OCI-LY3 (cell line): ENCODE measurements around the gene KIAA1210.
A peak's percentile ranks its signal among the peaks of the same experiment; 100 is the strongest.

ENCODE experiments used
- CTCF ChIP-seq: fragments of 200-600, 300-600 bp; sonication (generic); IDR thresholded peaks from 2 replicates; pipeline ENCODE4 v1.5.1; 2014; ENCODE audit warnings: antibody characterized with exemption, low read length, low read depth
- EZH2phosphoT487 ChIP-seq: fragments of 200-600 bp; shearing (Covaris generic); IDR thresholded peaks from 2 replicates; pipeline ENCODE4 v1.6.1; 2018; ENCODE audit warnings: antibody characterized with exemption, mixed run types, low read depth

GRCh38 chrX:119118780-119119395 lies 8.7 kb downstream of the KIAA1210 start:
- TF ChIP-seq CTCF, result peak; percentile 71
- no peak for TF ChIP-seq EZH2phosphoT487
